GM12891 (cell line): ENCODE measurements around the gene VWF.

Experiments used
- POLR2A ChIP-seq: IDR thresholded peaks from 2 replicates; pipeline ENCODE4 v1.6.1; 2011; ENCODE audit warnings: low read depth, low read length, control low read depth
- POLR2AphosphoS5 ChIP-seq: IDR thresholded peaks from 2 replicates; pipeline ENCODE4 v1.6.1; 2011; ENCODE audit warnings: low read depth, low read length, control low read depth

DNA sequence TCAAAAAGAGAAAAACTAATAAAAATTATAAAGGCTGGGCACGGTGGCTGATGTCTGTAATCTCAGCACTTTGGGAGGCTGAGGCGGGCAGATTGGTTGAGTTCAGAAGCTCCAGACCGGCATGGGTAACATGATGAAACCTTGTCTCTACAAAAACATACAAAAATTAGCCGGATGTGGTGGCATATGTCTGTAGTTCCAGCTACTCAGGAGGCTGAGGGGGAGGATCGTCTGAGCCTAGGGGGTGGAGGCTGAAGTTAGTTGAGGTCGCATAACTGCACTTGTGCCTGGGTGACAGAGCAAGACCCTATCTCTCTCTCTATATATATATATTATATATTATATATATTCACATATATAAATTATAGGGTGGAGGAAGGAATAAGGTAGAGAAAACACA, 146.9 kb downstream of the VWF start:
- no peak for TF ChIP-seq POLR2A
- TF ChIP-seq POLR2AphosphoS5: no peak
